Measurements from ENCODE around the gene LEP.

DNA sequence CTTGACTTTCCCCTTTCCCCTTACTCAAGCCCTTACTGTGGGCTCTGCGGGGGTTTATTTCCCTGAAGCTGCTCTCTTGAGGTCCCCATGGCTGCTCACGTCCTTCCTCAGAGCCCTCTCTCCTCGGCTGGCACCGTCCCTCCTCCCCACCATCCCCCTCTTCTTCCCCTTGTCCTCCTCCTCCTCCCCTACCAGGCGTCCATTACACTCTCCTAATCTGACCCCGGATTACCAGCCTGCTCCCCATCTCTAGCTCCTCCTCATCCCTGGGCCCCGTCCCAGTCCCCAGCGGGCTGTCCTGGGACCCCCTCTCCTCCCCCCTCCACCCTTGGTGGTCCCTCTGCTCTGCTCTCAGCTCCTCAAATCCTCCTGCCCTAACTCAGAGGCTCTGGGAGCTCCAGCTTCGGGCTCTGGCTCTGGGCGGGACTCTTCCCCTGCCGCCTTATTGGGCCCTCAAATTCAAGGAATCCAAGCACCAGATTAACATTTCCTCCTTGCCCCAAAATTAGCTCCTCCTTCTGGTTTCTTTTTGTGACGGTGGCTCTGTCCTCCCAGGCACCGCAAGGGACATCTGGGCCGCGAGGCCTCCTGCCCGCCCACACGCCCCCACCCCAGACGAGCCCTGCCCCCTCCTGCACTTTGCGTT, 48.5 kb upstream of the LEP start:
- TF ChIP-seq, protein P1, sequence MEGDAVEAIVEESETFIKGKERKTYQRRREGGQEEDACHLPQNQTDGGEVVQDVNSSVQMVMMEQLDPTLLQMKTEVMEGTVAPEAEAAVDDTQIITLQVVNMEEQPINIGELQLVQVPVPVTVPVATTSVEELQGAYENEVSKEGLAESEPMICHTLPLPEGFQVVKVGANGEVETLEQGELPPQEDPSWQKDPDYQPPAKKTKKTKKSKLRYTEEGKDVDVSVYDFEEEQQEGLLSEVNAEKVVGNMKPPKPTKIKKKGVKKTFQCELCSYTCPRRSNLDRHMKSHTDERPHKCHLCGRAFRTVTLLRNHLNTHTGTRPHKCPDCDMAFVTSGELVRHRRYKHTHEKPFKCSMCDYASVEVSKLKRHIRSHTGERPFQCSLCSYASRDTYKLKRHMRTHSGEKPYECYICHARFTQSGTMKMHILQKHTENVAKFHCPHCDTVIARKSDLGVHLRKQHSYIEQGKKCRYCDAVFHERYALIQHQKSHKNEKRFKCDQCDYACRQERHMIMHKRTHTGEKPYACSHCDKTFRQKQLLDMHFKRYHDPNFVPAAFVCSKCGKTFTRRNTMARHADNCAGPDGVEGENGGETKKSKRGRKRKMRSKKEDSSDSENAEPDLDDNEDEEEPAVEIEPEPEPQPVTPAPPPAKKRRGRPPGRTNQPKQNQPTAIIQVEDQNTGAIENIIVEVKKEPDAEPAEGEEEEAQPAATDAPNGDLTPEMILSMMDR (IDR thresholded peaks at IDR 0.05) = no peak
- no peak for TF ChIP-seq EZH2 (IDR thresholded peaks at IDR 0.05)

Data from neural progenitor cell (in vitro differentiated cells).